Type B pancreatic cell (in vitro differentiated cells): ENCODE results near the gene NXT1. TPM values are rescaled to one million over a fixed set of nuclear protein-coding genes. Genes with fewer than 3 reads are reported as not detected.

Source experiments
- DNase-seq: peaks from one replicate; pipeline ENCODE4 v3.0.0; 2021; ENCODE audit warnings: mixed read lengths; ENCODE audit not compliant: unreplicated experiment; ENCODE audit errors: extremely low spot score
- H3K27ac Mint-ChIP-seq: 2 replicates; pipeline ENCODE4 v1.8.0; 2021; ENCODE audit warnings: mild to moderate bottlenecking, mixed read lengths
- H3K27me3 Mint-ChIP-seq: 2 replicates; pipeline ENCODE4 v1.8.0; 2021; ENCODE audit warnings: mixed read lengths
- H3K36me3 Mint-ChIP-seq: 2 replicates; pipeline ENCODE4 v1.8.0; 2021; ENCODE audit warnings: mixed read lengths
- H3K4me1 Mint-ChIP-seq: one replicate; pipeline ENCODE4 v1.8.0; 2021; ENCODE audit warnings: mixed read lengths; ENCODE audit not compliant: unreplicated experiment
- H3K4me3 Mint-ChIP-seq: 2 replicates; pipeline ENCODE4 v1.8.0; 2021; ENCODE audit warnings: mild to moderate bottlenecking, mixed read lengths
- H3K9me3 Mint-ChIP-seq: 2 replicates; pipeline ENCODE4 v1.8.0; 2021; ENCODE audit warnings: mixed read lengths
- total RNA-seq: library from RNA; stranded (reverse); gene quantifications from 2 replicates; pipeline ENCODE4 v1.2.1, GENCODE V29; 2021; ENCODE audit warnings: low replicate concordance
- TF ChIP-seq, protein P1 (sequence below): fragments of 200-600 bp; sonication (generic); conservative IDR thresholded peaks from 2 replicates; pipeline ENCODE4 v1.5.0; 2021; ENCODE audit warnings: antibody characterized with exemption, mild to moderate bottlenecking

The NXT1 gene
- total RNA-seq, 1 donor from 2014 or later, result 25.7 TPM

DNA sequence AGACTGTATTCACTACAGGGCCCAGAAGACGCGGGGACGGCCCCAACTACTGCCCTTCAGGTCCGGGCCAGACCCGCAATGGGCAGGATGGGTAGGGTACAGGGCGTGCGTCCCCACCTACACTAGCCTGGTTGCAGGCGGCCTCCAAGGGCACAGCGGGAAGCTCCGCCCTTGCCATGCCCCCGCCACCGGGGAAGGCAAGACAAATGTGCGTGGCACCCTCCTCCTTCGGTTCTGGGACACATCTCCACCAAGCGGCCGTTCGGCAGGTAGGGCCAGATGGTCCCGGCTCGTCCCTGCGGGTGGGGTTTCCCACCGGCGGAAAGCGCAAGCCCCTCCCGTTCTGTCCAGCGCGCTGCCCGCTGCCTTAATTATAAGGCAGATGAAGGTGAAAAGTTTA lies 5.6 kb downstream of the NXT1 start:
- H3K4me3 Mint-ChIP-seq, result no peak overlapping the region
- H3K36me3 Mint-ChIP-seq, result peaks cover 8% of the 10 kb centered on the region
- DNase-seq, result no peak
- no peaks in the 10 kb centered on the region for H3K27me3 Mint-ChIP-seq
- TF ChIP-seq, protein P1, sequence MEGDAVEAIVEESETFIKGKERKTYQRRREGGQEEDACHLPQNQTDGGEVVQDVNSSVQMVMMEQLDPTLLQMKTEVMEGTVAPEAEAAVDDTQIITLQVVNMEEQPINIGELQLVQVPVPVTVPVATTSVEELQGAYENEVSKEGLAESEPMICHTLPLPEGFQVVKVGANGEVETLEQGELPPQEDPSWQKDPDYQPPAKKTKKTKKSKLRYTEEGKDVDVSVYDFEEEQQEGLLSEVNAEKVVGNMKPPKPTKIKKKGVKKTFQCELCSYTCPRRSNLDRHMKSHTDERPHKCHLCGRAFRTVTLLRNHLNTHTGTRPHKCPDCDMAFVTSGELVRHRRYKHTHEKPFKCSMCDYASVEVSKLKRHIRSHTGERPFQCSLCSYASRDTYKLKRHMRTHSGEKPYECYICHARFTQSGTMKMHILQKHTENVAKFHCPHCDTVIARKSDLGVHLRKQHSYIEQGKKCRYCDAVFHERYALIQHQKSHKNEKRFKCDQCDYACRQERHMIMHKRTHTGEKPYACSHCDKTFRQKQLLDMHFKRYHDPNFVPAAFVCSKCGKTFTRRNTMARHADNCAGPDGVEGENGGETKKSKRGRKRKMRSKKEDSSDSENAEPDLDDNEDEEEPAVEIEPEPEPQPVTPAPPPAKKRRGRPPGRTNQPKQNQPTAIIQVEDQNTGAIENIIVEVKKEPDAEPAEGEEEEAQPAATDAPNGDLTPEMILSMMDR, result no peak
- H3K9me3 Mint-ChIP-seq, result no peaks in the 10 kb centered on the region
- peak overlapping the region; percentile 39 for H3K27ac Mint-ChIP-seq
- peaks cover 17% of the 10 kb centered on the region for H3K4me1 Mint-ChIP-seq

DNA sequence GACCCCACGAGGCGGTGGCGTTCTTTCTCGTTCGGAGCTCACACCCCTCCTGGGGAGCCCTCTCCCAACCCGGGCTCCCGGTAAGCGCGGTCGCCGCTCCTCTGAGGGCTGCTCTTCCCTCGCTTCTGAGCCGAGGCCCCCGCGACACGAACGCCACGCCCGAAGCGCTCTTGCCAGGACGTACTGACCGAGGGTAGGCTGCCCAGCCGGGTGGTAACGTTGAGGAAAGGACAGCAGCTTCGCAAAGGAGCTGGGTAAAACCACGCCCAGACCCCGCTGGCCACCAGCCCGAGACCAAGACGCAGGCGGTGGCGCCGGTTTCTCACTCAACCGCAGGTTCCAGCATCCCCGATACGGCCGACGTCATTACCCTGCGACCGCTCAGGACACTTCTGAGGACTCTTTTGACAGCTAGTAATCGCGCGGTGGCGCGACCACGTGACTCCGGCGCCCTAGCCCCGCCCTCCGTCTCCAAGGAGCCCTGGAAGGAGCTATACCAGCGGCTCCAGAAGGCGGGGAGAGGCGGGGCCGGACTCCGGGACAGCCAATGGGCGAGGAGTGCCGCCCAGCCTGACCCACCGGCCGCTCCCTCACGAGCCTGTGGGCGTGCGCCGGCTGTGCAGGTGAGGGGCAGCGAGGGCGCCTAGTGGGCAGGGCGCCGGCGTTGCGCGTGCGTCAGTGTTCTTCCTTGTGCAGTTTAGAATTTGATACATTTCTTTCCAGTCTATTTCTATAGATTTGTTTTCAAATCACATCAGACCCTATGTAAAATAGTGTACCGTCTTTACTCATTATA lies 7.4 kb downstream of the NXT1 start:
- DNase-seq, result peak; percentile 100
- no peaks in the 10 kb centered on the region for H3K27me3 Mint-ChIP-seq
- H3K36me3 Mint-ChIP-seq, result peaks cover 4% of the 10 kb centered on the region
- H3K27ac Mint-ChIP-seq, result peak overlapping the region; percentile 98
- peak overlapping the region; percentile 94 for H3K4me3 Mint-ChIP-seq
- no peaks in the 10 kb centered on the region for H3K9me3 Mint-ChIP-seq
- H3K4me1 Mint-ChIP-seq, result peaks cover 10% of the 10 kb centered on the region
- TF ChIP-seq, protein P1, result peak; percentile 26

DNA sequence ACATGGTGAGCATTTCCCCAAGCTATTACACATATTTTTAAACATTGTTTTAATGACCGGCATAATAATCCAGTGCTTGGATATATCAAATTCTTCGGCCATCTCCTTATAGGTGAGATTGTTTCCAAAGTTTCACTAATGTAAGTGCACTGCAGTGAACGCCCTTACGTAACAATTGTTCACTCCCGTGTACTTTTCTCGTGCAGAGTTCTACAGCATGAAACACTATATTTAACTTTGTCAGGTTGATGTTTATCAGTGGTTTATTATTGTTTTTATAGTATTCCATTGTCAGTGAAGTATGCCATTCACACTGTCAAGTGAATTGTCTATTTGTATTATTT lies 7.9 kb downstream of the NXT1 start:
- no peaks in the 10 kb centered on the region for H3K9me3 Mint-ChIP-seq
- H3K27ac Mint-ChIP-seq, result peak overlapping the region; percentile 98
- no peak for DNase-seq
- no peaks in the 10 kb centered on the region for H3K27me3 Mint-ChIP-seq
- H3K36me3 Mint-ChIP-seq, result peaks cover 4% of the 10 kb centered on the region
- peaks cover 15% of the 10 kb centered on the region for H3K4me1 Mint-ChIP-seq
- TF ChIP-seq, protein P1, result no peak
- peak overlapping the region; percentile 94 for H3K4me3 Mint-ChIP-seq

GRCh38 chr20:23358923-23359593 lies 8.5 kb downstream of the NXT1 start:
- DNase-seq, result no peak
- TF ChIP-seq, protein P1, result no peak
- H3K27me3 Mint-ChIP-seq, result no peaks in the 10 kb centered on the region
- H3K4me3 Mint-ChIP-seq, result peak overlapping the region; percentile 94
- H3K36me3 Mint-ChIP-seq, result peaks cover 4% of the 10 kb centered on the region
- H3K4me1 Mint-ChIP-seq, result peaks cover 15% of the 10 kb centered on the region
- H3K27ac Mint-ChIP-seq, result peak overlapping the region; percentile 98
- no peaks in the 10 kb centered on the region for H3K9me3 Mint-ChIP-seq

- TF ChIP-seq, protein P1, result no peak
- Mint-ChIP-seq H3K4me1 (peaks cover 23% of the 10 kb centered on the region), H3K27me3 (no peaks in the 10 kb centered on the region), H3K9me3 (no peaks in the 10 kb centered on the region), H3K27ac (peak overlapping the region; percentile 96), H3K36me3 (peaks cover 10% of the 10 kb centered on the region), H3K4me3 (peak overlapping the region; percentile 92)
- DNase-seq, result no peak
These were observed 9.9 kb downstream of the NXT1 start for GRCh38 chr20:23360531-23360930.
